IMR-90 (cell line): ENCODE measurements around the gene SEMG1. TPM values are rescaled to one million over a fixed set of nuclear protein-coding genes. Genes with fewer than 3 reads are reported as not detected.

ENCODE experiments used
- ATAC-seq: fragments of 200-7000 bp; cut with Tn5 transposase; 2 replicates; pipeline ENCODE4 v1.9.1; 2020; ENCODE audit warnings: low read depth, mild to moderate bottlenecking, moderate library complexity
- BruUV-seq: library from RNA; stranded (reverse); fragments of 400-500 nt; replicated peaks from 2 replicates; lab custom pipeline; 2021; lab: Mats Ljungman, UMichigan
- CTCF ChIA-PET: fragments of 300-600 bp; formaldehyde crosslinking; extraction: SDS; loops from one replicate; lab custom pipeline; 2021; ENCODE audit warnings: antibody characterized with exemption; lab: Yijun Ruan, JAX
- POLR2A ChIA-PET: fragments of 300-600 bp; sonication (Branson Sonifier 250); formaldehyde crosslinking; loops from one replicate; lab custom pipeline; 2022; ENCODE audit warnings: antibody characterized with exemption; ENCODE audit not compliant: unreplicated experiment; lab: Charles Lee
- DNase-seq: peaks from one replicate; pipeline ENCODE4 v3.0.0; 2013
- H2AFZ ChIP-seq: replicated peaks from 2 replicates; pipeline ENCODE3; 2013; ENCODE audit warnings: low read length, mild to moderate bottlenecking; ENCODE audit not compliant: poor library complexity
- H2AK5ac ChIP-seq: 2 replicates; pipeline ENCODE4 v1.6.1; 2013; ENCODE audit warnings: low read depth, low read length, inconsistent platforms
- H2AK9ac ChIP-seq: replicated peaks from 2 replicates; pipeline ENCODE3; 2013; ENCODE audit warnings: mild to moderate bottlenecking, low read depth, low read length, moderate library complexity; ENCODE audit not compliant: poor library complexity
- H2BK120ac ChIP-seq: 2 replicates; pipeline ENCODE4 v1.6.1; 2013; ENCODE audit warnings: low read depth, low read length, inconsistent platforms
- H2BK15ac ChIP-seq: 3 replicates; pipeline ENCODE4 v1.6.1; 2013; ENCODE audit warnings: low read depth, low read length, inconsistent platforms
- H2BK20ac ChIP-seq: 2 replicates; pipeline ENCODE4 v1.6.1; 2013; ENCODE audit warnings: low read depth, mild to moderate bottlenecking, inconsistent platforms, low read length, moderate library complexity
- H2BK5ac ChIP-seq: 2 replicates; pipeline ENCODE4 v1.6.1; 2013; ENCODE audit warnings: mild to moderate bottlenecking, low read depth, low read length, inconsistent platforms; ENCODE audit not compliant: poor library complexity, severe bottlenecking
- H3K14ac ChIP-seq: replicated peaks from 2 replicates; pipeline ENCODE4 v1.6.1; 2013; ENCODE audit warnings: low read depth, low read length, inconsistent platforms
- H3K18ac ChIP-seq: 2 replicates; pipeline ENCODE4 v1.6.1; 2013; ENCODE audit warnings: low read depth, low read length, control low read depth
- H3K23ac ChIP-seq: 2 replicates; pipeline ENCODE4 v1.6.1; 2013; ENCODE audit warnings: low read depth, low read length, inconsistent platforms
- H3K27ac ChIP-seq: 2 replicates; pipeline ENCODE4 v1.5.1; 2013; ENCODE audit warnings: mild to moderate bottlenecking, control low read depth, low read length; ENCODE audit not compliant: insufficient read depth
- H3K27me3 ChIP-seq: 2 replicates; pipeline ENCODE4 v1.6.1; 2013; ENCODE audit warnings: low read length; ENCODE audit not compliant: control insufficient read depth, insufficient read depth
- H3K36me3 ChIP-seq: 2 replicates; pipeline ENCODE4 v1.6.1; 2013; ENCODE audit warnings: low read length, mixed read lengths; ENCODE audit not compliant: control insufficient read depth, insufficient read depth
- H3K4ac ChIP-seq: 2 replicates; pipeline ENCODE4 v1.6.1; 2013; ENCODE audit warnings: low read depth, low read length, inconsistent platforms
- H3K4me1 ChIP-seq: 2 replicates; pipeline ENCODE4 v1.6.1; 2013; ENCODE audit warnings: low read length, mixed read lengths; ENCODE audit not compliant: control insufficient read depth, insufficient read depth
- H3K4me2 ChIP-seq: 2 replicates; pipeline ENCODE4 v1.6.1; 2013; ENCODE audit warnings: low read depth, mild to moderate bottlenecking, control low read depth, low read length, moderate library complexity
- H3K4me3 ChIP-seq: 2 replicates; pipeline ENCODE4 v1.5.1; 2013; ENCODE audit warnings: low read depth, mild to moderate bottlenecking, control low read depth, low read length, moderate library complexity; ENCODE audit not compliant: insufficient read depth
- H3K56ac ChIP-seq: 2 replicates; pipeline ENCODE4 v1.6.1; 2013; ENCODE audit warnings: low read length, inconsistent platforms; ENCODE audit not compliant: insufficient read depth; ENCODE audit errors: extremely low read depth
- H3K79me1 ChIP-seq, 2 experiments: 2 replicates each; pipeline ENCODE4 v1.6.1; 2013; ENCODE audit warnings: low read length in 2 of 2, inconsistent platforms in 1 of 2, low read depth in 1 of 2
- H3K9ac ChIP-seq: 2 replicates; pipeline ENCODE4 v1.6.1; 2013; ENCODE audit warnings: low read depth, low read length, control low read depth
- H3K9me1 ChIP-seq: 2 replicates; pipeline ENCODE4 v1.6.1; 2013; ENCODE audit warnings: low read length, inconsistent platforms; ENCODE audit not compliant: insufficient read depth
- H3K9me3 ChIP-seq: 2 replicates; pipeline ENCODE4 v1.6.1; 2013; ENCODE audit warnings: low read length; ENCODE audit not compliant: control insufficient read depth, insufficient read depth
- H4K20me1 ChIP-seq: 2 replicates; pipeline ENCODE4 v1.6.1; 2013; ENCODE audit warnings: low read length, inconsistent platforms; ENCODE audit not compliant: insufficient read depth
- H4K5ac ChIP-seq: 2 replicates; pipeline ENCODE4 v1.6.1; 2013; ENCODE audit warnings: mild to moderate bottlenecking, low read depth, low read length, control low read depth
- H4K8ac ChIP-seq, 2 experiments: 2 replicates each; pipeline ENCODE4 v1.6.1; 2013; ENCODE audit warnings: low read depth in 2 of 2, low read length in 2 of 2, control low read depth in 1 of 2, inconsistent platforms in 1 of 2
- H4K91ac ChIP-seq: 2 replicates; pipeline ENCODE4 v1.6.1; 2013; ENCODE audit warnings: low read depth, low read length, inconsistent platforms; ENCODE audit not compliant: insufficient read depth
- BHLHE40 ChIP-seq: fragments of 150-350 bp; IDR thresholded peaks from 2 replicates; pipeline ENCODE4 v1.6.1; 2016; ENCODE audit warnings: mild to moderate bottlenecking, low read depth, low read length
- CEBPB ChIP-seq: IDR thresholded peaks from 2 replicates; pipeline ENCODE4 v1.6.1; 2012; ENCODE audit warnings: low read depth, low read length, improper control_type of control experiment
- CHD1 ChIP-seq: IDR thresholded peaks from 2 replicates; pipeline ENCODE4 v1.6.1; 2012; ENCODE audit warnings: low read depth, low read length, improper control_type of control experiment
- CTCF ChIP-seq: conservative IDR thresholded peaks from 2 replicates; pipeline ENCODE4 v1.5.1; 2012; ENCODE audit warnings: mild to moderate bottlenecking, low read depth, low read length, improper control_type of control experiment
- ELK1 ChIP-seq: fragments of 150-350 bp; IDR thresholded peaks from 2 replicates; pipeline ENCODE4 v1.6.1; 2016; ENCODE audit warnings: low read depth, mild to moderate bottlenecking, low read length, moderate library complexity, borderline replicate concordance
- FOS ChIP-seq: fragments of 150-350 bp; IDR thresholded peaks from 2 replicates; pipeline ENCODE4 v1.6.1; 2016; ENCODE audit warnings: low read depth, low read length
- MAFK ChIP-seq: IDR thresholded peaks from 2 replicates; pipeline ENCODE4 v1.6.1; 2012; ENCODE audit warnings: low read depth, low read length, improper control_type of control experiment
- MAZ ChIP-seq: IDR thresholded peaks from 2 replicates; pipeline ENCODE4 v1.6.1; 2012; ENCODE audit warnings: low read depth, mild to moderate bottlenecking, low read length, improper control_type of control experiment, moderate library complexity, borderline replicate concordance
- MXI1 ChIP-seq: IDR thresholded peaks from 2 replicates; pipeline ENCODE4 v1.6.1; 2012; ENCODE audit warnings: low read depth, mild to moderate bottlenecking, low read length, moderate library complexity, borderline replicate concordance
- NFE2L2 ChIP-seq: fragments of 150-350 bp; IDR thresholded peaks from 2 replicates; pipeline ENCODE4 v1.6.1; 2016; ENCODE audit warnings: low read depth, mild to moderate bottlenecking, low read length
- POLR2A ChIP-seq: IDR thresholded peaks from 2 replicates; pipeline ENCODE4 v1.6.1; 2012; ENCODE audit warnings: mild to moderate bottlenecking, low read depth, low read length
- RAD21 ChIP-seq: IDR thresholded peaks from 2 replicates; pipeline ENCODE4 v1.6.1; 2012; ENCODE audit warnings: low read length, improper control_type of control experiment
- RCOR1 ChIP-seq: IDR thresholded peaks from 2 replicates; pipeline ENCODE4 v1.6.1; 2012; ENCODE audit warnings: mild to moderate bottlenecking, low read length, improper control_type of control experiment; ENCODE audit not compliant: insufficient replicate concordance
- RFX5 ChIP-seq: IDR thresholded peaks from 2 replicates; pipeline ENCODE4 v1.8.0; 2012; ENCODE audit warnings: low read depth, mild to moderate bottlenecking, low read length, moderate library complexity
- SMC3 ChIP-seq: fragments of 150-350 bp; IDR thresholded peaks from 2 replicates; pipeline ENCODE4 v1.6.1; 2016; ENCODE audit warnings: low read depth, mild to moderate bottlenecking, antibody characterized with exemption, low read length, moderate library complexity
- USF2 ChIP-seq: fragments of 150-350 bp; IDR thresholded peaks from 2 replicates; pipeline ENCODE4 v1.6.1; 2017; ENCODE audit warnings: mild to moderate bottlenecking, antibody characterized with exemption, low read length, low read depth
- WGBS, 2 experiments: methylation state at CpG; one replicate each; pipeline versions ENCODE4 v1.1.5 to v1.1.7; 2013; ENCODE audit warnings: missing lambda C conversion rate in 2 of 2; ENCODE audit not compliant: insufficient read length in 1 of 2; ENCODE audit errors: extremely low coverage in 2 of 2; 5-methylcytosine and 5-hydroxymethylcytosine counted together
- dilution Hi-C: fragments of 300-500 bp; cut with HindIII; formaldehyde crosslinking; loops from one replicate; pipeline ENCODE4 v1.14.3; 2018; ENCODE audit warnings: low sequenced_read_pairs; ENCODE audit not compliant: unreplicated experiment
- in situ Hi-C: fragments of 300-500 bp; cut with MboI; formaldehyde crosslinking; loops from 3 replicates; pipeline ENCODE4 v1.14.3; 2019; ENCODE audit warnings: low sequenced_read_pairs, inconsistent platforms, mixed read lengths
- intact Hi-C: fragments of 100-400 bp; cut with micrococcal nuclease; formaldehyde crosslinking; loops from 2 replicates; pipeline ENCODE4 v1.10.0; 2022
- polyA plus RNA-seq, 3 experiments: library from polyadenylated mRNA; depleted of rRNA; stranded (reverse); fragments of >200 nt; gene quantifications; 2 replicates each; pipeline ENCODE4 v1.2.3, GENCODE V29; 2012; ENCODE audit warnings: low replicate concordance in 1 of 3
- total RNA-seq: library from RNA; depleted of rRNA; stranded (reverse); fragments of >200 nt; gene quantifications from 2 replicates; pipeline ENCODE4 v1.2.3, GENCODE V29; 2012

The SEMG1 gene
- total and polyA plus RNA-seq, 2 of the 4 experiments (the other 2 are of a cell fraction), result not detected

- H2BK120ac ChIP-seq, result no peak overlapping the region
- no peak overlapping the region for H3K4me3 ChIP-seq
- H3K56ac ChIP-seq, result no peak overlapping the region
- H3K14ac ChIP-seq, result no peak overlapping the region
- H2BK15ac ChIP-seq, result no peak overlapping the region
- H2AK5ac ChIP-seq, result no peak overlapping the region
- POLR2A ChIA-PET, result interaction anchor here (0.6 kb wide), 1 partner anchor 24 kb away, joined by 3 read pairs; no protein-coding TSS in a partner anchor
- no peak overlapping the region for H4K91ac ChIP-seq
- no peak for TF ChIP-seq RFX5
- TF ChIP-seq MXI1, result no peak
- TF ChIP-seq SMC3, result no peak
- TF ChIP-seq RAD21, result no peak
- TF ChIP-seq MAFK, result no peak
- no peak for TF ChIP-seq CHD1
- no peak for TF ChIP-seq NFE2L2
- TF ChIP-seq MAZ, result no peak
- no peak for TF ChIP-seq ELK1
- no peak for TF ChIP-seq USF2
- no peak for TF ChIP-seq CEBPB
- TF ChIP-seq CTCF, result no peak
- TF ChIP-seq RCOR1, result no peak
- TF ChIP-seq POLR2A, result no peak
- no peak for TF ChIP-seq BHLHE40
- TF ChIP-seq FOS, result no peak
- H2BK5ac ChIP-seq, result no peak overlapping the region
- no peak overlapping the region for H3K23ac ChIP-seq
- H3K4me2 ChIP-seq, result no peak overlapping the region
- H3K9ac ChIP-seq, result no peak overlapping the region
- no peaks in the 10 kb centered on the region for H3K4me1 ChIP-seq
- intact Hi-C loops (no loop called here), in situ Hi-C loops (no loop called here), dilution Hi-C loops (no loop called here)
- H4K8ac ChIP-seq, result no peak overlapping the region
- no peak overlapping the region for H2AFZ ChIP-seq
- no peak overlapping the region for H4K5ac ChIP-seq
- no peak overlapping the region for H3K18ac ChIP-seq
- CTCF ChIA-PET, result interaction anchor here (0.9 kb wide), 1 partner anchor 10 kb away, joined by 3 read pairs; no protein-coding TSS in a partner anchor
- no peaks in the 10 kb centered on the region for H3K27me3 ChIP-seq
- DNase-seq (no peak), ATAC-seq (no peak)
- no peaks in the 10 kb centered on the region for H3K9me3 ChIP-seq
- no peak overlapping the region for H3K4ac ChIP-seq
- H3K9me1 ChIP-seq, result no peaks in the 10 kb centered on the region
- H3K27ac ChIP-seq, result no peak overlapping the region
- no peak overlapping the region for H2AK9ac ChIP-seq
- BruUV-seq, result no TSS peak
- no peaks in the 10 kb centered on the region for H4K20me1 ChIP-seq
- H3K79me1 ChIP-seq, result no peaks in the 10 kb centered on the region
- H3K36me3 ChIP-seq, result no peaks in the 10 kb centered on the region
- WGBS, 2 experiments, result no CpG with 5 or more reads among the region's 2 CpGs
- H2BK20ac ChIP-seq, result no peak overlapping the region
Measured at GRCh38 chr20:45181639-45182038, 25.2 kb upstream of the SEMG1 start.
